A549 treated with AZD2906 at 1 μM for 4 hours (cell line): Measurements from ENCODE around the gene MYH4. TPM values are rescaled to one million over a fixed set of nuclear protein-coding genes. Genes with fewer than 3 reads are reported as not detected.

Experiments used
- total RNA-seq: library from RNA; stranded (reverse); fragments of 200-300 nt; extraction: Qiagen RNA extraction; gene quantifications from 5 replicates; pipeline ENCODE4 v1.2.3, GENCODE V29; 2022

MYH4 gene
- not detected in 5 replicates for total RNA-seq

DNA sequence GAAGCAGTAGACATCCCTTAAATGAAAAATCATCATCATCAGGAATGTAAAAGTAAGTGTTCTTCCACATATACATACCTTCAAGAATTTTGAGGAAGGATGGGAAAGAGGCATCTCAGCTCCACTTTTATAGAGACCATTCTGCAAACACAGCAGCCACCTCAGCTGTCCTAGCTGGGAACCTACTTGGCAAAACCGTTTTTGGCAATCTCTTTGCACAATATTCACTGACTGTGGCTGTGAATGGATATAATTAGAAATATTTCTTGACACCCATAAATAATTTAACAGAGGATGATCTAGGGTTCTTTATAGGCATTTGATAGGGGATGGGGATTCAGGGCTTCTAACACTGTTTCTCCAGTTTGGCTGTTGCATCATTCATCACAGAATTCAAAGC is at the start of gene MYH4:
Gene MYH4, minus strand, starts transcription at position 101 of the 400 bp plus-strand sequence. CDS start 2,814 bp downstream, outside the sequence.

DNA sequence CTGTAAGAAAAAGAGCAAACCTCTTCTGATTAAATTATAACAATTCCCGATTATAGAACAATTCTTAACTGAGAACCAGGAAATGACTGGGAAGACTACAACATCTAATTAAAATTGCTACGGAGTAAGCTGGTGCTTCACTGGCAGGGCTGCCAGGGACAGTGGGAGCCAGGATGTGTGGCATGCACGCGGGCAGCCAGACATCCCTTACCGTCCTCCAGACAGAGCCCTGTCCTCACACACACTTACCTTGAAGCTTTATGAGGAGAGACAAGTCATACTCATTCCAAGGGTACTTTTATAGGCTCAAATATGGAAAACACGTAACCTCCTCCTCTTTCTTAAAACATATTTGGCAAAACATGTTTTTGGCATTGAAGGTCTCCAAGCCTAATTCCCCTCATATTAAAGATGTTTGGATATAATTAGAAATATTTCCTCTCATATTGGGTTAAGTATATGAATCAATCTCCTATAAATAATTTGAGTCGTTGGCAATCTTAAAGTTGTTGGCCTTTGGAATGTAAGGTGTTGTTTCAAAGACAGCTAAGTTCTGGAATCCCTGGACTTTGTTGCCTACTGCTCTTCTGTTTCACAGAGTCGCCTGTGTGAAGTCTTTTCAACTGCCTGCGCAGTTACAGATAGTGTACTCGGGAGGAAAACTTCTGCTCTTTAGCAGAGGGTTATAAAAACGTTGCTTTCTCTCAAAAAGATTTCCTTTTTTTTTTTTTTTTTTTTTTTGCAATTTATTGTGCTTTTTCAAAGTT is 49.1 kb upstream of the MYH4 start, which contains the start of gene MYH1:
Gene MYH1, minus strand, starts transcription at position 272 of the 767 bp plus-strand sequence. CDS start 1,900 bp downstream, outside the sequence.

DNA sequence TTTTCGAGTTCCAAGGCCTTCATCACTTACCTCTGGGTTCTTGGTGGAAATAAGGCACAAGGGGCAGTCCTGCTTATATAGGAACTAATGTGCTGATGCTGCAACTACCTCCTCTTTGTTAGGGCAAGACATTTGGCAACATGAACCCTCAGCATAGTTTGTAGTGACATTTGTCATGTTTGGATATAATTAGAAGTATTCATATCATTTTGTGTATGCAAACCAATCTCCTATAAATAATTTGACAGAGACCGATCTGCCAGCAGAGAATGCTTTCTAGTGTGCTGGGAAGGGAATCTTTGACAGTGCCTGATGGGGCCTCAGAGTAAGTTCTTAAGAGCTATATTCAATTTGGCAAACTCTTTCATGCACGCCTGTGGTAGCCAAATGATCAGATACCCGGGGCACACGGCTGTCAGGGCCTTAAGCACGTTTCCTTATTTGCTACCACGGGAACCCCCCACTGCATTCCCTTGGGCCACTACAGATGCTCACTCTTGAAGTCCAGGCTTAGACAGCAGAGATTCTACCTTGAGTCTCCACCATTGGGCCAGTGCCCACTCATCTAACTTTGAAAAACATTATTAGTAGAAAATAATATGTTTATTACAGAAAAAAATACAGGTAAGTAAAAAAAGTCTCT is 47.3 kb downstream of the MYH4 start, which contains the start of gene MYH8:
Gene MYH8, minus strand, starts transcription at position 51 of the 643 bp plus-strand sequence. CDS start 1,723 bp downstream, outside the sequence.

Other genes with a start within 250 kb of the MYH4 start
- gene MYH13, start 96.6 kb downstream of the MYH4 start, total RNA-seq, result 0.01 to 0.02 TPM (median 0.02 TPM) in 4 of 5 replicates, not detected in the other
- gene MYH8, start 47.6 kb downstream of the MYH4 start, total RNA-seq, result not detected in 5 replicates
- not detected in 5 replicates for gene MYH1, start 49.0 kb upstream of the MYH4 start, total RNA-seq
- gene MYH2, start 80.1 kb upstream of the MYH4 start, total RNA-seq, result not detected in 5 replicates
- gene MYH3, start 187.8 kb upstream of the MYH4 start, total RNA-seq, result 0.43 to 1.3 TPM (median 0.97 TPM) in 5 replicates
- 49.3 to 57.9 TPM (median 56.1 TPM) in 5 replicates for gene SCO1, start 228.0 kb upstream of the MYH4 start, total RNA-seq
- 6.1 to 9.2 TPM (median 8.6 TPM) in 5 replicates for gene ADPRM, start 228.0 kb upstream of the MYH4 start, total RNA-seq